ENCODE results near the gene NTRK2. TPM values are rescaled to one million over a fixed set of nuclear protein-coding genes. Genes with fewer than 3 reads are reported as not detected.
A peak's percentile ranks its signal among the peaks of the same experiment; 100 is the strongest.

Gene NTRK2
- total and polyA plus RNA-seq, 8 donors, result 6.0 to 31.4 (median 14.5) TPM

- ATAC-seq, result peak in 1 of 4 donors; percentile 20
- H3K27me3 ChIP-seq, result no peaks in the 10 kb centered on the region
- H3K4me3 ChIP-seq, result no peak overlapping the region
- TF ChIP-seq, protein P1, sequence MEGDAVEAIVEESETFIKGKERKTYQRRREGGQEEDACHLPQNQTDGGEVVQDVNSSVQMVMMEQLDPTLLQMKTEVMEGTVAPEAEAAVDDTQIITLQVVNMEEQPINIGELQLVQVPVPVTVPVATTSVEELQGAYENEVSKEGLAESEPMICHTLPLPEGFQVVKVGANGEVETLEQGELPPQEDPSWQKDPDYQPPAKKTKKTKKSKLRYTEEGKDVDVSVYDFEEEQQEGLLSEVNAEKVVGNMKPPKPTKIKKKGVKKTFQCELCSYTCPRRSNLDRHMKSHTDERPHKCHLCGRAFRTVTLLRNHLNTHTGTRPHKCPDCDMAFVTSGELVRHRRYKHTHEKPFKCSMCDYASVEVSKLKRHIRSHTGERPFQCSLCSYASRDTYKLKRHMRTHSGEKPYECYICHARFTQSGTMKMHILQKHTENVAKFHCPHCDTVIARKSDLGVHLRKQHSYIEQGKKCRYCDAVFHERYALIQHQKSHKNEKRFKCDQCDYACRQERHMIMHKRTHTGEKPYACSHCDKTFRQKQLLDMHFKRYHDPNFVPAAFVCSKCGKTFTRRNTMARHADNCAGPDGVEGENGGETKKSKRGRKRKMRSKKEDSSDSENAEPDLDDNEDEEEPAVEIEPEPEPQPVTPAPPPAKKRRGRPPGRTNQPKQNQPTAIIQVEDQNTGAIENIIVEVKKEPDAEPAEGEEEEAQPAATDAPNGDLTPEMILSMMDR (IDR thresholded peaks at IDR 0.05), result no peak
- no peak for DNase-seq
- no peaks in the 10 kb centered on the region for H3K4me1 ChIP-seq
- intact Hi-C loops (cut with DNase I), result no loop called here
- no peaks in the 10 kb centered on the region for H3K36me3 ChIP-seq
- H3K27ac ChIP-seq, result no peak overlapping the region
- no peak for FAIRE-seq
- H3K9me3 ChIP-seq, result no peaks in the 10 kb centered on the region
- WGBS, 2 donors, result 56 to 63% methylated on average over 5 of the region's 5 CpGs
These were observed 135.6 kb downstream of the NTRK2 start for GRCh38 chr9:84804951-84805694.

DNA sequence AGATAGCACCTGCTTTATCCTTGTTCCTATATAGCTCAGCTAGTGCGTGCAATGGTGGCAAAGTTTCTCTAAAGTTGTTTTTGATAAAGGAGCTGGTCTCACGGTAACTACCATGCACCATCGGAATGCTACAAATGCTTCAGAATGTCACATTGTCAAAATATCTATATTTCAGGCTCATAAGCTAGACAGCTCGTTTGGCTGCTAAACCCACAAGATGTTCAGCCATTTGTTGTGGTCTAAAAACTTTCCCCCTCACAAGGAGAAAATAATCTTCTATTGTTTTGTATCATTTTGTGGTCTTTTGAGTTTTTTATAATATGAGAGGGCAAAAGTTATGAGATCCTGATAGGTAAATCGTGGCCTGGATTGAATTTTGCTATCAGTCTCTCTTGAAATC is 137.9 kb downstream of the NTRK2 start:
- ATAC-seq (no peak), FAIRE-seq (no peak), DNase-seq (no peak)
- TF ChIP-seq, protein P1 (IDR thresholded peaks at IDR 0.05), result no peak
- no peaks in the 10 kb centered on the region for H3K27me3 ChIP-seq
- H3K4me3 ChIP-seq, result no peak overlapping the region
- WGBS, 2 donors, result 74 to 87% methylated on average over 5 of the region's 5 CpGs
- no peak overlapping the region for H3K27ac ChIP-seq
- no peaks in the 10 kb centered on the region for H3K9me3 ChIP-seq
- intact Hi-C loops (cut with DNase I), result no loop called here
- no peaks in the 10 kb centered on the region for H3K4me1 ChIP-seq
- H3K36me3 ChIP-seq, result no peaks in the 10 kb centered on the region

GRCh38 chr9:84807870-84808390 is 138.4 kb downstream of the NTRK2 start:
- 73 to 78% methylated on average over 4 of the region's 4 CpGs for WGBS, 2 donors
- Histone ChIP-seq H3K9me3 (no peaks in the 10 kb centered on the region), H3K36me3 (no peaks in the 10 kb centered on the region), H3K27ac (no peak overlapping the region), H3K27me3 (no peaks in the 10 kb centered on the region), H3K4me3 (no peak overlapping the region), H3K4me1 (no peaks in the 10 kb centered on the region)
- TF ChIP-seq, protein P1 (IDR thresholded peaks at IDR 0.05), result no peak
- DNase-seq (no peak), FAIRE-seq (no peak), ATAC-seq (no peak)
- intact Hi-C loops (cut with DNase I), result no loop called here

GRCh38 chr9:84808416-84808815 is 138.9 kb downstream of the NTRK2 start:
- FAIRE-seq (no peak), ATAC-seq (no peak), DNase-seq (no peak)
- Histone ChIP-seq H3K4me1 (no peaks in the 10 kb centered on the region), H3K9me3 (no peaks in the 10 kb centered on the region), H3K27ac (no peak overlapping the region), H3K27me3 (no peaks in the 10 kb centered on the region), H3K4me3 (no peak overlapping the region), H3K36me3 (no peaks in the 10 kb centered on the region)
- TF ChIP-seq, protein P1 (IDR thresholded peaks at IDR 0.05), result no peak
- intact Hi-C loops (cut with DNase I), result no loop called here

DNA sequence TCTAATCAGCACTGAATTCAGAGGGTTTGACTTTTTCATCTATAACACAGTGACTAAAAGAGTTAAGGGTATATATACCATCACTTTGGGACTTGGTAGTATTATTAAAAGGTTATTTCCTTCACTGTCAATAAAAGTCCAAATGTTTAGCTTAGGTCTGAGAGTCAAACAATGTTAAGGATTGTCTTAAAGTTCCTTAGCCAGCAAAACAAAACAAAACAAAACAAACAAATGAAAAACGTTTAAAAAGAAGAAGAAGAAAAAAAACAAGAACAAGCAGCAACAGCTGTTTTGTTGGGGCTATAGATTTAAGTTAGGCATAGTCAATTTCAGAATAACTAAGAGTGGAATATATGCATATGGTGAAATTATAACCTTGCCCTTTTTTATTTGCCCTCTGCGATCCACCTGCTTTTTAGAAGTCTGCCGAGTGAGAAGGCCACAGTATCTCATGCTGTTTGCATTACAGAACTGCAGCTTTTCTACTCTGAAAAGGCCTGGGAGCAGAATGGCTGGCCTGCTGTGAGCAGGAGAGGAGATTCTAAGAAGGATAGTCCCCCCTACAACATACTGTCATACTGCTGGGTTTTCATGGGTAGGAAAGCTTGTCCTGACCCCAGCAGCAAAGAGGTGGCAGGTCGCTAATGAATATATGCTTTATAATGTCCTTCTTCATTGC is 141.7 kb downstream of the NTRK2 start:
- H3K36me3 ChIP-seq, result no peaks in the 10 kb centered on the region
- intact Hi-C loops (cut with DNase I), result no loop called here
- H3K27ac ChIP-seq, result no peak overlapping the region
- H3K27me3 ChIP-seq, result no peaks in the 10 kb centered on the region
- H3K4me3 ChIP-seq, result no peak overlapping the region
- WGBS, 2 donors, result 53 to 54% methylated on average over 4 of the region's 4 CpGs
- H3K9me3 ChIP-seq, result no peaks in the 10 kb centered on the region
- TF ChIP-seq, protein P1 (IDR thresholded peaks at IDR 0.05), result no peak
- FAIRE-seq (no peak), DNase-seq (no peak), ATAC-seq (no peak)
- no peaks in the 10 kb centered on the region for H3K4me1 ChIP-seq

Data from pancreas (tissue), 10 donors.